Keratinocyte (primary cell): ENCODE results near the gene OPN4. TPM values are rescaled to one million over a fixed set of nuclear protein-coding genes. Genes with fewer than 3 reads are reported as not detected.

Experiments used
- DNase-seq: peaks from one replicate; pipeline ENCODE4 v3.0.0-alpha.2; 2011; ENCODE audit warnings: low read depth, missing footprints, low spot score
- FAIRE-seq: peaks from 2 replicates; lab custom pipeline; 2011; peaks lifted over from hg19 to GRCh38; lab: Jason Lieb, UNC
- H2AFZ ChIP-seq: 2 replicates; pipeline ENCODE4 v1.6.0; 2012; ENCODE audit warnings: low read length, control low read depth, inconsistent platforms; ENCODE audit not compliant: control insufficient read depth
- H3K27ac ChIP-seq: 2 replicates; pipeline ENCODE4 v1.5.1; 2011; ENCODE audit warnings: low read length; ENCODE audit not compliant: control insufficient read depth, insufficient read depth
- H3K27me3 ChIP-seq: 3 replicates; pipeline ENCODE4 v1.6.0; 2011; ENCODE audit warnings: low read length; ENCODE audit not compliant: control insufficient read depth, insufficient read depth; ENCODE audit errors: extremely low read depth
- H3K36me3 ChIP-seq, 2 experiments: 2 replicates in 1 of 2; 3 replicates in 1 of 2; pipeline ENCODE4 v1.5.1; 2011; ENCODE audit warnings: low read length in 2 of 2, mild to moderate bottlenecking in 1 of 2; ENCODE audit not compliant: control insufficient read depth in 2 of 2, insufficient read depth in 2 of 2; ENCODE audit errors: extremely low read depth in 1 of 2
- H3K4me1 ChIP-seq: 3 replicates; pipeline ENCODE4 v1.5.1; 2011; ENCODE audit warnings: low read length; ENCODE audit not compliant: control insufficient read depth, insufficient read depth; ENCODE audit errors: extremely low read depth
- H3K4me2 ChIP-seq: 3 replicates; pipeline ENCODE4 v1.6.0; 2011; ENCODE audit warnings: low read depth, low read length; ENCODE audit not compliant: control insufficient read depth, insufficient read depth; ENCODE audit errors: extremely low read depth
- H3K4me3 ChIP-seq, 3 experiments: fragments of 200-600 bp in 1 of 3; sonication (generic) in 1 of 3; 2 replicates in 2 of 3; 3 replicates in 1 of 3; pipeline ENCODE4 v1.5.1; 2011 to 2016; ENCODE audit warnings: low read length in 3 of 3, mild to moderate bottlenecking in 3 of 3, control low read depth in 2 of 3, inconsistent platforms in 1 of 3, low read depth in 1 of 3, mixed read lengths in 1 of 3, mixed run types in 1 of 3, moderate library complexity in 1 of 3; ENCODE audit not compliant: control insufficient read depth in 2 of 3, insufficient read depth in 2 of 3; ENCODE audit errors: extremely low read depth in 1 of 3
- H3K79me2 ChIP-seq: 2 replicates; pipeline ENCODE4 v1.6.0; 2012; ENCODE audit warnings: low read length; ENCODE audit not compliant: control insufficient read depth, insufficient read depth
- H3K9ac ChIP-seq: 3 replicates; pipeline ENCODE4 v1.6.0; 2011; ENCODE audit warnings: low read length; ENCODE audit not compliant: control insufficient read depth, insufficient read depth; ENCODE audit errors: extremely low read depth
- H3K9me1 ChIP-seq: 3 replicates; pipeline ENCODE4 v1.6.0; 2011; ENCODE audit warnings: low read length; ENCODE audit not compliant: control insufficient read depth, insufficient read depth; ENCODE audit errors: extremely low read depth
- H3K9me3 ChIP-seq: 2 replicates; pipeline ENCODE4 v1.5.1; 2012; ENCODE audit warnings: low read depth, low read length; ENCODE audit not compliant: control insufficient read depth
- H4K20me1 ChIP-seq: 3 replicates; pipeline ENCODE4 v1.6.0; 2011; ENCODE audit warnings: low read length; ENCODE audit not compliant: control insufficient read depth, insufficient read depth; ENCODE audit errors: extremely low read depth
- CTCF ChIP-seq, 3 experiments: IDR thresholded peaks in 1 of 3; conservative IDR thresholded peaks in 1 of 3; optimal IDR thresholded peaks in 1 of 3; 2 replicates in 2 of 3; 3 replicates in 1 of 3; pipeline versions ENCODE3 to v1.5.1; 2011; ENCODE audit warnings: low read length in 3 of 3, mild to moderate bottlenecking in 3 of 3, moderate library complexity in 2 of 3, control low read depth in 1 of 3, inconsistent platforms in 1 of 3; ENCODE audit not compliant: insufficient read depth in 2 of 3; ENCODE audit errors: extremely low read depth in 1 of 3
- EZH2 ChIP-seq: IDR thresholded peaks from one replicate; pipeline ENCODE4 v1.6.1; 2012; ENCODE audit warnings: inconsistent platforms, mild to moderate bottlenecking, low read length, moderate library complexity
- dilution Hi-C: fragments of 300-500 bp; cut with MboI; formaldehyde crosslinking; loops from one replicate; pipeline ENCODE4 v1.7.0; 2020; ENCODE audit warnings: low sequenced_read_pairs; ENCODE audit not compliant: extremely low pct_ligation_motif_present
- polyA plus RNA-seq, 5 experiments: library from polyadenylated mRNA; depleted of rRNA in 3 of 5; stranded (reverse) in 3 of 5; stranded (forward) in 1 of 5; unstranded in 1 of 5; fragments of >200 nt; gene quantifications; 1 replicate in 1 of 5; 2 replicates in 3 of 5; 3 replicates in 1 of 5; pipeline versions ENCODE4 v1.2.1 to v1.2.3, GENCODE V29; 2011 to 2012; ENCODE audit warnings: missing spikeins in 2 of 5, low read depth in 1 of 5, low replicate concordance in 1 of 5

Gene OPN4
- polyA plus RNA-seq, 1 donor (not counting 4 experiments of a cell fraction or from before 2014, with no cell fraction given): not detected

- Histone ChIP-seq H3K27ac (no peak overlapping the region), H3K27me3 (peaks cover 11% of the 10 kb centered on the region), H3K4me1 (peaks cover 27% of the 10 kb centered on the region), H4K20me1 (no peaks in the 10 kb centered on the region), H3K4me2 (no peak overlapping the region), H3K9me3 (no peaks in the 10 kb centered on the region), H2AFZ (no peak overlapping the region), H3K79me2 (no peaks in the 10 kb centered on the region), H3K9ac (no peak overlapping the region), H3K4me3 (no peak overlapping the region), H3K36me3 (no peaks in the 10 kb centered on the region), H3K9me1 (peaks cover 2% of the 10 kb centered on the region)
- FAIRE-seq: no peak
- TF ChIP-seq EZH2 (no peak), CTCF (optimal IDR thresholded peaks at IDR 0.05 in 1 of 3, IDR thresholded peaks at IDR 0.05 in 1 of 3, conservative IDR thresholded peaks at IDR 0.05 in 1 of 3; ENCODE audit: extremely low read depth in 1 of 3, insufficient read depth in 2 of 3, low read length in 3 of 3) (no peak)
- dilution Hi-C loops: no loop called here
- DNase-seq: no peak
These were observed 3.3 kb upstream of the OPN4 start for GRCh38 chr10:86651021-86651471.

GRCh38 chr10:86651631-86652331, 2.6 kb upstream of the OPN4 start:
- Histone ChIP-seq H4K20me1 (no peaks in the 10 kb centered on the region), H3K27ac (no peak overlapping the region), H3K79me2 (no peaks in the 10 kb centered on the region), H3K27me3 (peaks cover 11% of the 10 kb centered on the region), H3K4me1 (peaks cover 27% of the 10 kb centered on the region), H3K4me3 (no peak overlapping the region), H3K9me1 (peaks cover 2% of the 10 kb centered on the region), H3K36me3 (no peaks in the 10 kb centered on the region), H2AFZ (no peak overlapping the region), H3K9ac (no peak overlapping the region), H3K4me2 (no peak overlapping the region), H3K9me3 (no peaks in the 10 kb centered on the region)
- dilution Hi-C loops: no loop called here
- FAIRE-seq: no peak
- TF ChIP-seq EZH2 (no peak), CTCF (optimal IDR thresholded peaks at IDR 0.05 in 1 of 3, IDR thresholded peaks at IDR 0.05 in 1 of 3, conservative IDR thresholded peaks at IDR 0.05 in 1 of 3; ENCODE audit: extremely low read depth in 1 of 3, insufficient read depth in 2 of 3, low read length in 3 of 3) (no peak)
- DNase-seq: no peak
